Peyer's patch (tissue), 4 donors: ENCODE data around the gene TACC2. TPM values are rescaled to one million over a fixed set of nuclear protein-coding genes. Genes with fewer than 3 reads are reported as not detected.
"Not testable (repeated sequence)": the region's sequence is repeated elsewhere in the genome, so short reads cannot be mapped to it uniquely, and the experiment has no call there.

Source experiments
- DNase-seq, 3 donors: peaks; one replicate each; pipeline ENCODE4 v3.0.0-alpha.2; 2017 to 2019
- H3K27ac ChIP-seq, 4 donors: fragments of 200-600 bp; sonication (generic); one replicate each; pipeline ENCODE4 v1.5.1; 2016 to 2019
- H3K27me3 ChIP-seq, 2 donors: fragments of 200-600 bp; sonication (generic); one replicate each; pipeline ENCODE4 v1.5.1; 2019
- H3K36me3 ChIP-seq, 3 donors: fragments of 200-600 bp; sonication (generic); one replicate each; pipeline ENCODE4 v1.5.1; 2016 to 2019
- H3K4me1 ChIP-seq, 4 donors: fragments of 200-600 bp; sonication (generic); one replicate each; pipeline ENCODE4 v1.5.1; 2016 to 2019
- H3K4me3 ChIP-seq, 4 donors: fragments of 200-600 bp; sonication (generic); 1 replicate in 3 of 4; 2 replicates in 1 of 4; pipeline ENCODE4 v1.5.1; 2016 to 2019; ENCODE audit warnings: mild to moderate bottlenecking in 1 of 4
- H3K9me3 ChIP-seq, 4 donors: fragments of 200-600 bp; sonication (generic); one replicate each; pipeline ENCODE4 v1.5.1; 2016 to 2019; ENCODE audit warnings: mild to moderate bottlenecking in 1 of 4
- POLR2A ChIP-seq, 2 donors: fragments of 450-650 bp; IDR thresholded peaks; one replicate each; pipeline ENCODE4 v1.5.1; 2017; ENCODE audit warnings: antibody characterized with exemption in 2 of 2, mild to moderate bottlenecking in 2 of 2, moderate library complexity in 2 of 2
- total RNA-seq, 4 donors: library from RNA; depleted of rRNA; stranded (reverse); fragments of >200 nt; gene quantifications; one replicate each; pipeline ENCODE4 v1.1.0, GENCODE V29; 2016
- TF ChIP-seq, protein P1 (sequence below), 6 experiments: fragments of 450-650 bp in 4 of 6; fragments of 200-600 bp in 2 of 6; sonication (generic) in 1 of 6; IDR thresholded peaks; one replicate each; pipeline ENCODE4 v1.5.1; 2017 to 2019; ENCODE audit warnings: antibody characterized with exemption in 6 of 6, mild to moderate bottlenecking in 3 of 6, moderate library complexity in 1 of 6

TACC2 gene
- total RNA-seq, 4 donors from 2014 or later = 91.6 to 140 (median 109) TPM

DNA sequence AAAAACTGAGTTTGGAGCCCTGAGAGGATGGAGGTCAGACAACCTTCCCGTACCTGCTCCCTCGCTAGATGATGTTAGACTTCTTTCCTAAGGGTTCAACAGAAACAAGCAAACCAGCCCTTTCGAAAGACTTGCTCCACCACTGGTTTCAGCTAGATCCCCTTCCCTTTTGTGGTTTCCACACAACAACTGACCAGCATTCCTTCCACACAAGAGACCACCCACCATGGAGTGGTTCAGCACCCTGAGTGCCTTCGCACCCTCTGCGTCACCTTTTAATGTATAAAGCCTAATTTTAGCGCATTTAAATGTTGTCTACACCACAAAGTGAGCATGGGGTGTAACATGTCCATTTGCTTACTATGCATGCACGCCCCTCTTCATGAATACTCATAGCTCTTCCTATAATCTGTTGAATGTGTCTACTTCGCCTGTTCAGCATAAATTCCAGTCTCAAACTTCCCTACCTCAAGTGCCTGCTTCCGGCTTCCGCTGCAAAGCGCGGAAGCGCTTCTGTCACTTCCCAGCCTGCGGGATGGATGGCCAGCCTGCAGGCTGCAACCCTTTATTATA, 69.0 kb downstream of the TACC2 start:
- no peaks in the 10 kb centered on the region for H3K36me3 ChIP-seq
- no peaks in the 10 kb centered on the region for H3K9me3 ChIP-seq
- H3K4me3 ChIP-seq = no peak overlapping the region
- TF ChIP-seq, protein P1, sequence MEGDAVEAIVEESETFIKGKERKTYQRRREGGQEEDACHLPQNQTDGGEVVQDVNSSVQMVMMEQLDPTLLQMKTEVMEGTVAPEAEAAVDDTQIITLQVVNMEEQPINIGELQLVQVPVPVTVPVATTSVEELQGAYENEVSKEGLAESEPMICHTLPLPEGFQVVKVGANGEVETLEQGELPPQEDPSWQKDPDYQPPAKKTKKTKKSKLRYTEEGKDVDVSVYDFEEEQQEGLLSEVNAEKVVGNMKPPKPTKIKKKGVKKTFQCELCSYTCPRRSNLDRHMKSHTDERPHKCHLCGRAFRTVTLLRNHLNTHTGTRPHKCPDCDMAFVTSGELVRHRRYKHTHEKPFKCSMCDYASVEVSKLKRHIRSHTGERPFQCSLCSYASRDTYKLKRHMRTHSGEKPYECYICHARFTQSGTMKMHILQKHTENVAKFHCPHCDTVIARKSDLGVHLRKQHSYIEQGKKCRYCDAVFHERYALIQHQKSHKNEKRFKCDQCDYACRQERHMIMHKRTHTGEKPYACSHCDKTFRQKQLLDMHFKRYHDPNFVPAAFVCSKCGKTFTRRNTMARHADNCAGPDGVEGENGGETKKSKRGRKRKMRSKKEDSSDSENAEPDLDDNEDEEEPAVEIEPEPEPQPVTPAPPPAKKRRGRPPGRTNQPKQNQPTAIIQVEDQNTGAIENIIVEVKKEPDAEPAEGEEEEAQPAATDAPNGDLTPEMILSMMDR (IDR thresholded peaks at IDR 0.05) = no peak
- TF ChIP-seq POLR2A (IDR thresholded peaks at IDR 0.05) = no peak
- peaks cover 0 to 20% (median 0%) of the 10 kb centered on the region in 4 donors for H3K4me1 ChIP-seq
- DNase-seq = no peak
- no peak overlapping the region for H3K27ac ChIP-seq
- no peaks in the 10 kb centered on the region for H3K27me3 ChIP-seq

DNA sequence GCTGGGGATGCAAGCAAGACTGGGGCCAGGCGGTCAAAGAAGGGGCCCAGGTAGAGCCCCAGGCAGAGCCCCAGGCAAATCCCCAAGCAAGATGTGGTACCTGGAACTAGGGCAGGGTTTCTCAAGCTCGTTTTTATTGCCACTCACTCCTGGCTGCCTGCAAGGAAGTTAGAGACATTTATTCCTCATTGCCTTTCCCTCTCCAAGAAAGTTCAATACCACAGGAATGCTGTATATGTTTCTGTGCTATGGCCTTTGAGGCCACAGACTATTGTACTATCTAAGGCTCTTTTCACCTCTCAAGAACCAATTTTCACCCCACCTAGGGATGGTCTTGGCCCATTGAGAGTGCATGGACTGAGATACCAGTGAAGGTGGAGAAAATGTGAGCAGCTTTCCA, 71.3 kb downstream of the TACC2 start:
- Histone ChIP-seq H3K27me3 (no peaks in the 10 kb centered on the region), H3K27ac (peak overlapping the region in 1 of 4 donors; percentile 8), H3K4me1 (peaks cover 0 to 27% (median 0%) of the 10 kb centered on the region in 4 donors), H3K9me3 (no peaks in the 10 kb centered on the region), H3K4me3 (no peak overlapping the region), H3K36me3 (no peaks in the 10 kb centered on the region)
- no peak for DNase-seq
- TF ChIP-seq, protein P1 (IDR thresholded peaks at IDR 0.05) = no peak
- no peak for TF ChIP-seq POLR2A (IDR thresholded peaks at IDR 0.05)

DNA sequence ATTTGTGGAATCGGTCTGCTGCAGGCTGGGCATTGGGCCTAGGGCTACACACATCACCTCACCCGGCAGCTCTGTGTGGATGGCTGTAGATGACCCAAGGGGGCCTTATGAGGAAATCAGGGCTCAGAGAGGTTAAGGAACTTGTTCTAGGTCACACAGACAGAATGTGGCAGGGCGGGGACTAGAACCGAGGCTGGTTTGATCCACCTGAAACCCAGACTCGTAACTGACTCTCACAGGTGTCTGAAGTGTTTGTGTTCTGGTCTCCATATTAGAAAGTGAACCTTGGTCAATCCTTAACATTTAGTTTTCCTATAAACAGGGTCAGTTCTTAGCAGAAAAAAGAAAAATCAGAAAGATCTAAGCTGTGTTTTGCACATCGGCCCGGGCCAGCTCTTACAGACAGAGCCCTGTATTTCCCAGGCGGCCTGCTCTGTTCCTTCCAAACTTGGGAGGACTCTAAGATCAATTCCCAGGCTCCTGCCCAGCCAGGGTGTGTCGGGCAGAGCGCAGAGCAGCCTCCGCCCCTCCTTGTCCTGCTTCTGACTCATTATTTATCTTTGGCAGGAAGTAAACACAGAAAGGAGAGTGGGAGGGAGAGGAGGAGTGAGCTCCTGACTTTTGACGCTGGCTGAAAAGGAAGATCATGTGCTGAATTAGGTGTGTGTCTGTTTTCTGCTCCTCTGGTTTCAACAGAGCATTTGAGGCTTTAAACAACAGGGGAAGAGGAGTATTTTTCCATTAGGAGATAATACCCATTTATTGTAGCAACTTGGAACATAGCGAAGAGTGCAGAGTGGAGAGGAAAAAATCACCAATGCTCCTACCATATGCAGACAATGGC, 74.1 kb downstream of the TACC2 start:
- Histone ChIP-seq H3K27me3 (no peaks in the 10 kb centered on the region), H3K36me3 (no peaks in the 10 kb centered on the region), H3K27ac (peak overlapping the region in 3 of 4 donors; percentile 79 to 87 (median 84))

DNA sequence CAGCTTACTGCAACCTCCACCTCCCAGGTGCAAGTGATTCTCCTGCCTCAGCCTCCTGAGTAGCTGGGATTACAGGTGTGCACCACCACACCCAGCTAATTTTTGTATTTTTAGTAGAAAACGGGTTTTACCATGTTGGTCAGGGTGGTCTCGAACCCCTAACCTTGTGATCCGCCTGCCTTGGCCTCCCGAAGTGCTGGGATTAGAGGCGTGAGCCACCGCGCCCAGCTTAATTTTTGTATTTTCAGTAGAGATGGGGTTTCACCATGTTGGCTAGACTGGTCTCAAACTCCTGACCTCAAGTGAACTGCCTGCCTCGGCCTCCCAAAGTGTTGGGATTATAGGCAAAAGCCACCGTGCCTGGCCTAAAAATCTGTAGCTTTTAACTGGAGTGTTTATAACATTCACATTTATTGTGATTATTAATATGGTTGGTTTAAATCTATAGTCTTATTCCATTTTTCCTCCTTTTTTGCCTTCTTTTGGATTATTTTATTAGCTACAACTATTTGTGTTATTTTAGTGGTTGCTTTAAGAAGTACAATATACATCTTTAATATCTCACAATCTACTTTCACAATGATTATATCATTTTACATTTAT, 77.5 kb downstream of the TACC2 start:
- H3K27ac ChIP-seq, H3K9me3 ChIP-seq, H3K27me3 ChIP-seq, H3K36me3 ChIP-seq, H3K4me3 ChIP-seq, DNase-seq: not testable (repeated sequence)
- H3K4me1 ChIP-seq = peaks cover 0 to 16% (median 0%) of the 10 kb centered on the region in 4 donors

More for the DNA sequence above, 74.1 kb downstream of the TACC2 start:
- DNase-seq = peak; percentile 17 to 88 (median 84)
- Histone ChIP-seq H3K4me3 (no peak overlapping the region), H3K4me1 (peaks cover 0 to 23% (median 0%) of the 10 kb centered on the region in 4 donors), H3K9me3 (no peaks in the 10 kb centered on the region)
- TF ChIP-seq, protein P1 (IDR thresholded peaks at IDR 0.05) = no peak
- TF ChIP-seq POLR2A (IDR thresholded peaks at IDR 0.05) = peak in 1 of 2 donors; percentile 36

DNA sequence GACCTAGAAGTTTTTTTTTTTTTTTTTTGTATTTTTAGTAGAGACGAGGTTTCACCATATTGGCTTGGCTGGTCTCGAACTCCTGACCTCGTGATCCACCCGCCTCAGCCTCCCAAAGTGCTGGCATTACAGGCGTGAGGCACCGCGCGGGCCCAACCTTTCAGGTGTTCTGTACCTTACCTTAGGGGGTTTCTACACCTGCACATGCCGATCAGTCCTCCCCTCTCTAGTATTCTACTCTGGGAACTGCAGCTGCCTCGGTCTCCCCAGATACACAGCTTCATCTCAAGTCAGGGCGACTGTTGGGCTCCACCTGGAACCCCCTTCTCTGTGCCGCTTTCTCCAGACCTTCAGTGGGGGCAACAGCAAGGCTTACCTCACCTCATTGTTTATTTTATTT, 79.9 kb downstream of the TACC2 start:
- no peak overlapping the region for H3K4me3 ChIP-seq
- no peak for TF ChIP-seq POLR2A (IDR thresholded peaks at IDR 0.05)
- TF ChIP-seq, protein P1 (IDR thresholded peaks at IDR 0.05) = no peak
- no peaks in the 10 kb centered on the region for H3K27me3 ChIP-seq
- no peak for DNase-seq
- no peaks in the 10 kb centered on the region for H3K36me3 ChIP-seq
- no peaks in the 10 kb centered on the region for H3K9me3 ChIP-seq
- peaks cover 0 to 2% (median 0%) of the 10 kb centered on the region in 4 donors for H3K4me1 ChIP-seq
- H3K27ac ChIP-seq = no peak overlapping the region

- no peaks in the 10 kb centered on the region for H3K27me3 ChIP-seq
- TF ChIP-seq, protein P1 (IDR thresholded peaks at IDR 0.05) = no peak
- no peak overlapping the region for H3K4me3 ChIP-seq
- H3K27ac ChIP-seq = no peak overlapping the region
- no peaks in the 10 kb centered on the region for H3K9me3 ChIP-seq
- H3K4me1 ChIP-seq = no peaks in the 10 kb centered on the region
- H3K36me3 ChIP-seq = no peaks in the 10 kb centered on the region
- no peak for DNase-seq
These were observed 83.5 kb downstream of the TACC2 start for GRCh38 chr10:122072491-122072890.
